HEK293 (cell line): ENCODE results near the gene ALOXE3.
A peak's percentile ranks its signal among the peaks of the same experiment; 100 is the strongest.

ENCODE experiments used
- AEBP2 ChIP-seq: fragments of 450-650 bp; formaldehyde crosslinking; IDR thresholded peaks from 2 replicates; pipeline ENCODE4 v1.5.1; 2016; ENCODE audit warnings: missing biosample characterization, missing genetic modification characterization, borderline replicate concordance
- BCL11A ChIP-seq: fragments of 450-650 bp; formaldehyde crosslinking; IDR thresholded peaks from 2 replicates; pipeline ENCODE4 v1.5.1; 2016; ENCODE audit warnings: low read depth, missing biosample characterization, missing genetic modification characterization
- BCL6B ChIP-seq: fragments of 450-650 bp; formaldehyde crosslinking; IDR thresholded peaks from 2 replicates; pipeline ENCODE4 v1.5.1; 2017; ENCODE audit warnings: missing biosample characterization, missing genetic modification characterization
- EGR2 ChIP-seq: fragments of 450-650 bp; formaldehyde crosslinking; IDR thresholded peaks from 2 replicates; pipeline ENCODE4 v1.5.1; 2016; ENCODE audit warnings: low read depth, missing biosample characterization, missing genetic modification characterization
- GFI1B ChIP-seq: fragments of 450-650 bp; formaldehyde crosslinking; IDR thresholded peaks from 2 replicates; pipeline ENCODE4 v1.5.1; 2016; ENCODE audit warnings: missing biosample characterization, missing genetic modification characterization
- HOXA7 ChIP-seq: sonication (generic); formaldehyde crosslinking; IDR thresholded peaks from 2 replicates; pipeline ENCODE4 v1.8.1; 2022; ENCODE audit warnings: missing genetic modification reagents, borderline replicate concordance
- OSR2 ChIP-seq: fragments of 450-650 bp; formaldehyde crosslinking; IDR thresholded peaks from 2 replicates; pipeline ENCODE4 v1.5.1; 2016; ENCODE audit warnings: missing biosample characterization, missing genetic modification characterization
- PRDM4 ChIP-seq: fragments of 450-650 bp; formaldehyde crosslinking; IDR thresholded peaks from 2 replicates; pipeline ENCODE4 v1.5.1; 2017; ENCODE audit warnings: missing biosample characterization, missing genetic modification characterization
- REST ChIP-seq: fragments of 450-650 bp; formaldehyde crosslinking; IDR thresholded peaks from 2 replicates; pipeline ENCODE4 v1.5.1; 2016; ENCODE audit warnings: missing biosample characterization, missing genetic modification characterization
- SCRT1 ChIP-seq: fragments of 450-650 bp; formaldehyde crosslinking; IDR thresholded peaks from 2 replicates; pipeline ENCODE4 v1.5.1; 2016; ENCODE audit warnings: missing biosample characterization, missing genetic modification characterization, borderline replicate concordance
- ZBTB44 ChIP-seq: fragments of 450-650 bp; IDR thresholded peaks from 2 replicates; pipeline ENCODE4 v1.5.1; 2018; ENCODE audit warnings: missing biosample characterization, mild to moderate bottlenecking, missing genetic modification characterization
- ZFHX2 ChIP-seq: fragments of 450-650 bp; formaldehyde crosslinking; conservative IDR thresholded peaks from 2 replicates; pipeline ENCODE4 v1.5.1; 2016; ENCODE audit warnings: missing biosample characterization, missing genetic modification characterization
- ZIC2 ChIP-seq: fragments of 450-650 bp; formaldehyde crosslinking; IDR thresholded peaks from 2 replicates; pipeline ENCODE4 v1.5.1; 2016; ENCODE audit warnings: missing biosample characterization, missing genetic modification characterization
- ZNF133 ChIP-seq: fragments of 450-650 bp; formaldehyde crosslinking; IDR thresholded peaks from 2 replicates; pipeline ENCODE4 v1.5.1; 2016; ENCODE audit warnings: missing biosample characterization, missing genetic modification characterization
- ZNF146 ChIP-seq: fragments of 450-650 bp; formaldehyde crosslinking; IDR thresholded peaks from 2 replicates; pipeline ENCODE4 v1.5.1; 2016; ENCODE audit warnings: missing biosample characterization, missing genetic modification characterization
- ZNF16 ChIP-seq: fragments of 450-650 bp; formaldehyde crosslinking; IDR thresholded peaks from 2 replicates; pipeline ENCODE4 v1.5.1; 2016; ENCODE audit warnings: low read depth, missing biosample characterization, missing genetic modification characterization
- ZNF292 ChIP-seq: fragments of 450-650 bp; formaldehyde crosslinking; IDR thresholded peaks from 2 replicates; pipeline ENCODE4 v1.5.1; 2016; ENCODE audit warnings: low read depth, missing biosample characterization, missing genetic modification characterization, borderline replicate concordance
- ZNF324 ChIP-seq: fragments of 450-650 bp; formaldehyde crosslinking; IDR thresholded peaks from 2 replicates; pipeline ENCODE4 v1.5.1; 2016; ENCODE audit warnings: missing biosample characterization, missing genetic modification characterization
- ZNF366 ChIP-seq: fragments of 450-650 bp; formaldehyde crosslinking; conservative IDR thresholded peaks from 2 replicates; pipeline ENCODE4 v1.5.1; 2016; ENCODE audit warnings: missing biosample characterization, missing genetic modification characterization
- ZNF426 ChIP-seq: fragments of 450-650 bp; formaldehyde crosslinking; IDR thresholded peaks from 2 replicates; pipeline ENCODE4 v1.5.1; 2017; ENCODE audit warnings: missing biosample characterization, missing genetic modification characterization, mild to moderate bottlenecking, inconsistent platforms, moderate library complexity
- ZNF510 ChIP-seq: fragments of 450-650 bp; formaldehyde crosslinking; IDR thresholded peaks from 2 replicates; pipeline ENCODE4 v1.5.1; 2018; ENCODE audit warnings: mild to moderate bottlenecking, missing genetic modification characterization, missing biosample characterization; ENCODE audit not compliant: insufficient replicate concordance
- ZNF548 ChIP-seq: fragments of 450-650 bp; formaldehyde crosslinking; IDR thresholded peaks from 2 replicates; pipeline ENCODE4 v1.5.1; 2016; ENCODE audit warnings: missing biosample characterization, missing genetic modification characterization
- ZNF629 ChIP-seq: fragments of 450-650 bp; formaldehyde crosslinking; IDR thresholded peaks from 2 replicates; pipeline ENCODE4 v1.5.1; 2017; ENCODE audit warnings: missing biosample characterization, missing genetic modification characterization
- ZNF654 ChIP-seq: fragments of 450-650 bp; formaldehyde crosslinking; IDR thresholded peaks from 2 replicates; pipeline ENCODE4 v1.5.1; 2016; ENCODE audit warnings: low read depth, missing biosample characterization, missing genetic modification characterization
- ZNF701 ChIP-seq: fragments of 450-650 bp; formaldehyde crosslinking; IDR thresholded peaks from 2 replicates; pipeline ENCODE4 v1.5.1; 2016; ENCODE audit warnings: missing biosample characterization, missing genetic modification characterization
- ZNF707 ChIP-seq: fragments of 450-650 bp; formaldehyde crosslinking; IDR thresholded peaks from 2 replicates; pipeline ENCODE4 v1.5.1; 2016; ENCODE audit warnings: missing biosample characterization, missing genetic modification characterization
- ZNF830 ChIP-seq: fragments of 450-650 bp; IDR thresholded peaks from 2 replicates; pipeline ENCODE4 v1.5.0; 2018; ENCODE audit warnings: missing biosample characterization, missing genetic modification characterization, low read depth, mild to moderate bottlenecking, moderate library complexity
- ZSCAN4 ChIP-seq: fragments of 450-650 bp; formaldehyde crosslinking; IDR thresholded peaks from 2 replicates; pipeline ENCODE4 v1.5.1; 2017; ENCODE audit warnings: missing biosample characterization, missing genetic modification characterization

The ALOXE3 gene

GRCh38 chr17:8152112-8152775 is 33.9 kb upstream of the ALOXE3 start, which contains the start of gene PER1 (continued):
- TF ChIP-seq REST (tag by site-specific recombination) (no peak), GFI1B (tag by site-specific recombination) (no peak), ZNF510 (tag by site-specific recombination) (no peak), ZNF629 (tag by site-specific recombination) (peak; percentile 66), ZNF366 (tag by site-specific recombination) (no peak), EGR2 (tag by site-specific recombination) (0 out of 2 replicates have a peak, but pooled peaks have one; percentile 23), SCRT1 (tag by site-specific recombination) (no peak), PRDM4 (tag by site-specific recombination) (no peak), ZIC2 (no peak), ZNF701 (tag by site-specific recombination) (no peak), ZNF324 (peak; percentile 78; the same call in 1 of the 2 replicates), ZNF707 (tag by site-specific recombination) (no peak), ZNF16 (tag by site-specific recombination) (no peak), BCL11A (tag by site-specific recombination) (peak; percentile 72), AEBP2 (tag by site-specific recombination) (no peak), ZBTB44 (tag by site-specific recombination) (no peak), ZNF426 (tag by site-specific recombination) (no peak), BCL6B (tag by site-specific recombination) (no peak), OSR2 (tag by site-specific recombination) (no peak), ZNF292 (tag by site-specific recombination) (no peak), ZNF654 (tag by site-specific recombination) (no peak), ZSCAN4 (tag by site-specific recombination) (no peak), ZFHX2 (tag by site-specific recombination) (peak; percentile 52; the same call in 1 of the 2 replicates), ZNF146 (no peak), HOXA7 (no peak), ZNF133 (no peak), ZNF548 (tag by site-specific recombination) (no peak), ZNF830 (tag by site-specific recombination) (no peak)
